Measurements from ENCODE around the gene MCCD1. TPM values are rescaled to one million over a fixed set of nuclear protein-coding genes. Genes with fewer than 3 reads are reported as not detected.

MCCD1 gene
- total RNA-seq, 6 experiments from 2014 or later = not detected

- intact Hi-C loops (cut with DNase I) = no loop called here
- H3K9me3 ChIP-seq = no peaks in the 10 kb centered on the region
Observed at GRCh38 chr6:31540640-31541039, 11.9 kb downstream of the MCCD1 start.

DNA sequence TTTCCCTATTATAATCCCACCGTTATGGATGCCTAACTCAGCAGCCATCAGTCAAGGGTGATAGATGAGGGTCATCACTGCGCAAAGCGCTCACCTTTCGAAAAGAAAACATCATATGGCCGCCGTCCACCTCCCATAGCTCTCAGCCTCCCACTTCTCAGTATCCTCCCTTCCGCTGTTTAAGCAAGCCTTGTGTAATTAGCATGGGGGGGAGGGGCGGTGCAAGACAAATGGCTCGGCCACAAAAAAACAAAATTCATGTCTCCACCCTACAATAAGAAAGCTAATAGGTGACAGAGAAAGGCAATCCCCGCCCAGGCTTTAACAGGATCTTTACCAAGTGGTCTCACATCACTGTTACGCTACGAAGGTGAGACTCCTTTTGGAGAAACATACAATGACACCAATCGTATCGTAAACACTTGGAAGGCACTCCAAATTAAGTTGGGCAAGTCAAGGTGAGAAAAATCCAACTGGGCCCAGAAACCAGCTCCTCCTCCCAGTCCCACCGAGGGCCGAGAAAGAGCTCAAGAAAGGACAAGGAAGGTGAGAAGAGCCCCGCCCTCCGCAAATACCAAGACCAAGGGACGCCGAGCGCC, 12.4 kb downstream of the MCCD1 start:
- WGBS (ENCODE audit: insufficient coverage, low coverage, low lambda C conversion rate, missing lambda C conversion rate) = 1% methylated on average over 21 of the region's 21 CpGs
- peaks cover 0 to 29% (median 13%) of the 10 kb centered on the region in 4 donors for H3K4me1 ChIP-seq
- no peak for TF ChIP-seq POLR2A (IDR thresholded peaks at IDR 0.05)
- TF ChIP-seq CTCF (IDR thresholded peaks at IDR 0.05) = no peak
- H3K27me3 ChIP-seq = no peaks in the 10 kb centered on the region
- intact Hi-C loops (cut with DNase I) = no loop called here
- peaks cover 0 to 41% (median 16%) of the 10 kb centered on the region in 4 donors for H3K36me3 ChIP-seq
- no peaks in the 10 kb centered on the region for H3K9me3 ChIP-seq
- DNase-seq (no peak), ATAC-seq (peak; percentile 11 to 31 (median 20))
- H3K4me3 ChIP-seq = peak overlapping the region; percentile 56 to 78 (median 78)
- peak overlapping the region; percentile 88 to 98 (median 97) for H3K27ac ChIP-seq

More at GRCh38 chr6:31540640-31541039, 11.9 kb downstream of the MCCD1 start:
- no peak for DNase-seq
- Histone ChIP-seq H3K4me3 (peak overlapping the region; percentile 56 to 78 (median 78)), H3K27ac (peak overlapping the region; percentile 88 to 98 (median 97)), H3K36me3 (peaks cover 4 to 46% (median 19%) of the 10 kb centered on the region in 4 donors), H3K4me1 (peaks cover 0 to 29% (median 13%) of the 10 kb centered on the region in 4 donors), H3K27me3 (no peaks in the 10 kb centered on the region)
- no peak for TF ChIP-seq CTCF (IDR thresholded peaks at IDR 0.05)
- no peak for TF ChIP-seq POLR2A (IDR thresholded peaks at IDR 0.05)
- no peak for ATAC-seq
- WGBS (ENCODE audit: insufficient coverage, low coverage, low lambda C conversion rate, missing lambda C conversion rate) = 13% methylated on average over 4 of the region's 4 CpGs

GRCh38 chr6:31541658-31542521, 13.1 kb downstream of the MCCD1 start, which contains the start of gene DDX39B:
TSS of gene DDX39B (minus strand) at chr6:31542003. CDS start at chr6:31540532, 1,471 bp downstream.
- Histone ChIP-seq H3K4me3 (peak within 1 kb of the TSS; percentile 56 to 78 (median 78)), H3K9me3 (no peaks in the 10 kb centered on the region), H3K36me3 (peaks cover 0 to 34% (median 12%) of the 10 kb centered on the region in 4 donors), H3K27me3 (no peaks in the 10 kb centered on the region), H3K4me1 (peaks cover 0 to 29% (median 13%) of the 10 kb centered on the region in 4 donors), H3K27ac (peak within 1 kb of the TSS; percentile 88 to 98 (median 97))
- TF ChIP-seq POLR2A (IDR thresholded peaks at IDR 0.05) = peak; percentile 72
- TF ChIP-seq CTCF (IDR thresholded peaks at IDR 0.05) = no peak
- peak; percentile 83 to 90 (median 88) for ATAC-seq
- intact Hi-C loops (cut with DNase I) = no loop called here
- WGBS (ENCODE audit: insufficient coverage, low coverage, low lambda C conversion rate, missing lambda C conversion rate) = under 1% methylated on average over 35 of the region's 43 CpGs
- DNase-seq = peak; percentile 96 to 97 (median 97)

DNA sequence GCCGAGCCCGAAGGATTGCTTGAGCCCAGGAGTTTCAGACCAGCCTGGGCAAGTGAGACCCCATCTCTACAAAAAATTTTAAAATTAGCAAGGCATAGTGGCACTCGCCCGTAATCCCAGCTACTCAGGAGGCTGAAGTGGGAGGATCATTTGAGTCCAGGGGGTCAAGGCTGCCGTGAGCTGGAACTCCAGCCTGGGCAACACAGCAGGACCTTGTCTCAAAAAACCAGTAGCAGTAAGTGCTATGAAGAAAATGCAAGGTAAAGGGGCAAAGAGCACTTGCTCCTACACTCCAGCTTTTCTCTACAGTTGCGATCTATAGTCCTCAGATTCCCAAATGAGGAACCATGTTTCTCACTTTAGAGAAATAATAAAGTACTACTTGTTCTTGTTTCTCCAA, 14.9 kb downstream of the MCCD1 start:
- 95% methylated on average over 4 of the region's 6 CpGs for WGBS (ENCODE audit: insufficient coverage, low coverage, low lambda C conversion rate, missing lambda C conversion rate)
- H3K4me1 ChIP-seq = peaks cover 0 to 36% (median 17%) of the 10 kb centered on the region in 4 donors
- no peak for TF ChIP-seq CTCF (IDR thresholded peaks at IDR 0.05)
- TF ChIP-seq POLR2A (IDR thresholded peaks at IDR 0.05) = no peak
- H3K4me3 ChIP-seq = no peak overlapping the region
- DNase-seq (no peak), ATAC-seq (no peak)
- no peaks in the 10 kb centered on the region for H3K27me3 ChIP-seq
- H3K9me3 ChIP-seq = no peaks in the 10 kb centered on the region
- H3K36me3 ChIP-seq = peaks cover 0 to 16% (median 3%) of the 10 kb centered on the region in 4 donors
- intact Hi-C loops (cut with DNase I) = no loop called here
- no peak overlapping the region for H3K27ac ChIP-seq
